ENCODE data around the gene CFAP410. TPM values are rescaled to one million over a fixed set of nuclear protein-coding genes. Genes with fewer than 3 reads are reported as not detected.

The CFAP410 gene
- polyA plus RNA-seq, 1 of the 3 experiments (the other 2 are of a cell fraction) = 18.0 TPM

- ChIA-PET POLR2A (no interaction called here), CTCF (no interaction called here)
- no peak overlapping the region for H3K4me3 ChIP-seq (ENCODE audit: low read depth in 2 of 2, low read length in 1 of 2)
- no peaks in the 10 kb centered on the region for H3K4me1 ChIP-seq (ENCODE audit: control insufficient read depth in 1 of 2, insufficient read depth in 2 of 2, low read depth in 1 of 2, low read length in 1 of 2)
- peaks cover 5% of the 10 kb centered on the region; the same call in 1 of the 2 replicates for H3K9me3 ChIP-seq
- no peaks in the 10 kb centered on the region for H3K9me2 ChIP-seq
- DNase-seq = no peak
- H2AFZ ChIP-seq (ENCODE audit: low read depth) = no peak overlapping the region
- 0% methylated on average over 4 of the region's 4 CpGs for WGBS (ENCODE audit: low lambda C conversion rate)
- H3K79me2 ChIP-seq (ENCODE audit: insufficient read depth) = no peaks in the 10 kb centered on the region
- H4K20me1 ChIP-seq (ENCODE audit: insufficient read depth) = no peaks in the 10 kb centered on the region
- no peak overlapping the region for H3K27ac ChIP-seq (ENCODE audit: low read depth in 2 of 2, low read length in 1 of 2)
- H3K36me3 ChIP-seq (replicated peaks in 1 of 2; ENCODE audit: control insufficient read depth in 1 of 2, insufficient read depth in 2 of 2, low read length in 1 of 2) = no peaks in the 10 kb centered on the region
- H3K4me2 ChIP-seq = no peak overlapping the region
- H3F3A ChIP-seq (replicated peaks; ENCODE audit: insufficient read depth) = no peaks in the 10 kb centered on the region
- peaks cover 26% of the 10 kb centered on the region for H3K27me3 ChIP-seq (ENCODE audit: insufficient read depth)
- H3K9ac ChIP-seq = no peak overlapping the region
- no peak for TF ChIP-seq RAD21 (IDR thresholded peaks at IDR 0.05; ENCODE audit: low read length)
Observed at GRCh38 chr21:44383216-44383615, 44.0 kb upstream of the CFAP410 start.

DNA sequence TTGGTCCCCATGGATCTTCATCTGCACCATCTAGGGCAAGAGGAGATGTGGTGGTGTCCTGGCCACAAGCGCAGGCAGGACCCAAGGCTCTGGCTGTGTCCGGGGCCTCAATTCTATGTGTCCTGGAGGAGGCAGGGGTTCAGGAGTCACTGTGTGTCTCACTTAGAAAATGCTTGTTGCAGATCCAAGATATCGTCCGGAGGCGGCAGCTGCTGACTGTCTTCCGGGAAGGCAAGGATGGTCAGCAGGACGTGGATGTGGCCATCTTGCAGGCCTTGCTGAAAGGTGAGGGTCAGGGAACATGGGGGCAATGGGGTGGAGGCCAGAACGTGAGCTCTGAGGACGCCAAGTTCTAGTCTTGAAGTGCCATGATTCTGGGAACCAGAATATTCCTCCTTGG is 43.3 kb upstream of the CFAP410 start:
- Histone ChIP-seq H2AFZ (ENCODE audit: low read depth) (no peak overlapping the region), H3K36me3 (replicated peaks in 1 of 2; ENCODE audit: control insufficient read depth in 1 of 2, insufficient read depth in 2 of 2, low read length in 1 of 2) (no peaks in the 10 kb centered on the region)

DNA sequence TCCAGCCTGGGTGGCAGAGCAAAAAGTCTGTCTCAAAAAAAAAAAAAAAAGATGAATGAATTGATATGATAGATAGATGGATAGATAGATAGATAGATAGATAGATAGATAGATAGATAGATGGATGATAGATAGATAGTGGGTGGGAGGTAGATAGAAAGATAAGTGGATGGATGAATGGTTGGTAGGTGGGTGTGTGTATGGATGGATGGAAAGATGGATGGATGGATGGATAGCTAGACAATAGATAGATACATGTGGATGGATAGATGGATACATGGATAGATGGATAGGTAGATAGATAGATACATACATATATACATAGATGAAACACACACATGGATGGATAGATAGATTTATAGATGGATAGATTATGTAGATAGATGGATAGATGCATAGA is 42.7 kb upstream of the CFAP410 start:
- Histone ChIP-seq H3K9ac (no peak overlapping the region), H3K9me2 (no peaks in the 10 kb centered on the region), H3K4me3 (ENCODE audit: low read depth in 2 of 2, low read length in 1 of 2) (no peak overlapping the region), H3K4me2 (no peak overlapping the region), H2AFZ (ENCODE audit: low read depth) (no peak overlapping the region), H3K4me1 (ENCODE audit: control insufficient read depth in 1 of 2, insufficient read depth in 2 of 2, low read depth in 1 of 2, low read length in 1 of 2) (no peaks in the 10 kb centered on the region; a peak in 1 of 4 replicates), H4K20me1 (ENCODE audit: insufficient read depth) (no peaks in the 10 kb centered on the region), H3K36me3 (replicated peaks in 1 of 2; ENCODE audit: control insufficient read depth in 1 of 2, insufficient read depth in 2 of 2, low read length in 1 of 2) (no peaks in the 10 kb centered on the region), H3K79me2 (ENCODE audit: insufficient read depth) (no peaks in the 10 kb centered on the region), H3K9me3 (peaks cover 5% of the 10 kb centered on the region; the same call in 1 of the 2 replicates), H3K27ac (ENCODE audit: low read depth in 2 of 2, low read length in 1 of 2) (no peak overlapping the region), H3F3A (replicated peaks; ENCODE audit: insufficient read depth) (no peaks in the 10 kb centered on the region), H3K27me3 (ENCODE audit: insufficient read depth) (peaks cover 39% of the 10 kb centered on the region)
- ChIA-PET POLR2A (no interaction called here), CTCF (no interaction called here)
- TF ChIP-seq SIN3A (IDR thresholded peaks at IDR 0.05; ENCODE audit: borderline replicate concordance, low read depth, low read length) (no peak), JUND (IDR thresholded peaks at IDR 0.05) (no peak), NRF1 (IDR thresholded peaks at IDR 0.05; ENCODE audit: low read depth, low read length) (no peak)
- TF ChIP-seq, protein P1, sequence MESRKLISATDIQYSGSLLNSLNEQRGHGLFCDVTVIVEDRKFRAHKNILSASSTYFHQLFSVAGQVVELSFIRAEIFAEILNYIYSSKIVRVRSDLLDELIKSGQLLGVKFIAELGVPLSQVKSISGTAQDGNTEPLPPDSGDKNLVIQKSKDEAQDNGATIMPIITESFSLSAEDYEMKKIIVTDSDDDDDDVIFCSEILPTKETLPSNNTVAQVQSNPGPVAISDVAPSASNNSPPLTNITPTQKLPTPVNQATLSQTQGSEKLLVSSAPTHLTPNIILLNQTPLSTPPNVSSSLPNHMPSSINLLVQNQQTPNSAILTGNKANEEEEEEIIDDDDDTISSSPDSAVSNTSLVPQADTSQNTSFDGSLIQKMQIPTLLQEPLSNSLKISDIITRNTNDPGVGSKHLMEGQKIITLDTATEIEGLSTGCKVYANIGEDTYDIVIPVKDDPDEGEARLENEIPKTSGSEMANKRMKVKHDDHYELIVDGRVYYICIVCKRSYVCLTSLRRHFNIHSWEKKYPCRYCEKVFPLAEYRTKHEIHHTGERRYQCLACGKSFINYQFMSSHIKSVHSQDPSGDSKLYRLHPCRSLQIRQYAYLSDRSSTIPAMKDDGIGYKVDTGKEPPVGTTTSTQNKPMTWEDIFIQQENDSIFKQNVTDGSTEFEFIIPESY (IDR thresholded peaks at IDR 0.05; ENCODE audit: borderline replicate concordance, low read depth) = no peak
- TF ChIP-seq, protein P2, sequence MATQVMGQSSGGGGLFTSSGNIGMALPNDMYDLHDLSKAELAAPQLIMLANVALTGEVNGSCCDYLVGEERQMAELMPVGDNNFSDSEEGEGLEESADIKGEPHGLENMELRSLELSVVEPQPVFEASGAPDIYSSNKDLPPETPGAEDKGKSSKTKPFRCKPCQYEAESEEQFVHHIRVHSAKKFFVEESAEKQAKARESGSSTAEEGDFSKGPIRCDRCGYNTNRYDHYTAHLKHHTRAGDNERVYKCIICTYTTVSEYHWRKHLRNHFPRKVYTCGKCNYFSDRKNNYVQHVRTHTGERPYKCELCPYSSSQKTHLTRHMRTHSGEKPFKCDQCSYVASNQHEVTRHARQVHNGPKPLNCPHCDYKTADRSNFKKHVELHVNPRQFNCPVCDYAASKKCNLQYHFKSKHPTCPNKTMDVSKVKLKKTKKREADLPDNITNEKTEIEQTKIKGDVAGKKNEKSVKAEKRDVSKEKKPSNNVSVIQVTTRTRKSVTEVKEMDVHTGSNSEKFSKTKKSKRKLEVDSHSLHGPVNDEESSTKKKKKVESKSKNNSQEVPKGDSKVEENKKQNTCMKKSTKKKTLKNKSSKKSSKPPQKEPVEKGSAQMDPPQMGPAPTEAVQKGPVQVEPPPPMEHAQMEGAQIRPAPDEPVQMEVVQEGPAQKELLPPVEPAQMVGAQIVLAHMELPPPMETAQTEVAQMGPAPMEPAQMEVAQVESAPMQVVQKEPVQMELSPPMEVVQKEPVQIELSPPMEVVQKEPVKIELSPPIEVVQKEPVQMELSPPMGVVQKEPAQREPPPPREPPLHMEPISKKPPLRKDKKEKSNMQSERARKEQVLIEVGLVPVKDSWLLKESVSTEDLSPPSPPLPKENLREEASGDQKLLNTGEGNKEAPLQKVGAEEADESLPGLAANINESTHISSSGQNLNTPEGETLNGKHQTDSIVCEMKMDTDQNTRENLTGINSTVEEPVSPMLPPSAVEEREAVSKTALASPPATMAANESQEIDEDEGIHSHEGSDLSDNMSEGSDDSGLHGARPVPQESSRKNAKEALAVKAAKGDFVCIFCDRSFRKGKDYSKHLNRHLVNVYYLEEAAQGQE (IDR thresholded peaks at IDR 0.05; ENCODE audit: low read depth, low read length) = no peak
- TF ChIP-seq, protein P3, sequence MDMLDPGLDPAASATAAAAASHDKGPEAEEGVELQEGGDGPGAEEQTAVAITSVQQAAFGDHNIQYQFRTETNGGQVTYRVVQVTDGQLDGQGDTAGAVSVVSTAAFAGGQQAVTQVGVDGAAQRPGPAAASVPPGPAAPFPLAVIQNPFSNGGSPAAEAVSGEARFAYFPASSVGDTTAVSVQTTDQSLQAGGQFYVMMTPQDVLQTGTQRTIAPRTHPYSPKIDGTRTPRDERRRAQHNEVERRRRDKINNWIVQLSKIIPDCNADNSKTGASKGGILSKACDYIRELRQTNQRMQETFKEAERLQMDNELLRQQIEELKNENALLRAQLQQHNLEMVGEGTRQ (IDR thresholded peaks at IDR 0.05; ENCODE audit: borderline replicate concordance, low read depth, low read length) = no peak
- no peak for DNase-seq

More for the DNA sequence above, 43.3 kb upstream of the CFAP410 start:
- ChIA-PET CTCF (no interaction called here), POLR2A (no interaction called here)
- Histone ChIP-seq H3K4me1 (ENCODE audit: control insufficient read depth in 1 of 2, insufficient read depth in 2 of 2, low read depth in 1 of 2, low read length in 1 of 2) (no peaks in the 10 kb centered on the region; a peak in 1 of 4 replicates), H3K27ac (ENCODE audit: low read depth in 2 of 2, low read length in 1 of 2) (no peak overlapping the region), H4K20me1 (ENCODE audit: insufficient read depth) (no peaks in the 10 kb centered on the region), H3K9me2 (no peaks in the 10 kb centered on the region), H3K27me3 (ENCODE audit: insufficient read depth) (peaks cover 32% of the 10 kb centered on the region), H3K4me3 (ENCODE audit: low read depth in 2 of 2, low read length in 1 of 2) (no peak overlapping the region), H3K4me2 (no peak overlapping the region), H3K79me2 (ENCODE audit: insufficient read depth) (no peaks in the 10 kb centered on the region), H3F3A (replicated peaks; ENCODE audit: insufficient read depth) (no peaks in the 10 kb centered on the region), H3K9ac (no peak overlapping the region), H3K9me3 (peaks cover 5% of the 10 kb centered on the region; the same call in 1 of the 2 replicates)
- DNase-seq = no peak
- WGBS (ENCODE audit: low lambda C conversion rate) = 8% methylated on average over 4 of the region's 9 CpGs
- TF ChIP-seq RAD21 (IDR thresholded peaks at IDR 0.05; ENCODE audit: low read length) = no peak
